ENCODE measurements around the gene MKRN2.
"Not testable (repeated sequence)": the region's sequence is repeated elsewhere in the genome, so short reads cannot be mapped to it uniquely, and the experiment has no call there.

GRCh38 chr3:12624964-12625363 is 68.1 kb downstream of the MKRN2 start:
- TF ChIP-seq CTCF (IDR thresholded peaks at IDR 0.05; ENCODE audit: low read depth, low read length); POLR2A (IDR thresholded peaks at IDR 0.05; ENCODE audit: extremely low read depth, insufficient read length): not testable (repeated sequence)

All from NB4 (cell line).